IPS-20b (cell line): ENCODE data around the gene PPP2R5A.
"Not testable (repeated sequence)": the region's sequence is repeated elsewhere in the genome, so short reads cannot be mapped to it uniquely, and the experiment has no call there.

Experiments
- H3K27ac ChIP-seq: one replicate; pipeline ENCODE4 v1.5.1; 2013; ENCODE audit warnings: low read length
- H3K27me3 ChIP-seq: 2 replicates; pipeline ENCODE4 v1.6.1; 2013; ENCODE audit warnings: mild to moderate bottlenecking, low read length, inconsistent platforms; ENCODE audit not compliant: insufficient read depth
- H3K36me3 ChIP-seq: 2 replicates; pipeline ENCODE4 v1.6.1; 2013; ENCODE audit warnings: low read depth, mild to moderate bottlenecking, inconsistent platforms, low read length, moderate library complexity; ENCODE audit not compliant: insufficient read depth
- H3K4me1 ChIP-seq: 2 replicates; pipeline ENCODE4 v1.6.1; 2013; ENCODE audit warnings: mild to moderate bottlenecking, control low read depth, inconsistent platforms, low read length, moderate library complexity; ENCODE audit not compliant: insufficient read depth
- H3K4me3 ChIP-seq: 2 replicates; pipeline ENCODE4 v1.5.1; 2013; ENCODE audit warnings: mild to moderate bottlenecking, low read length, inconsistent platforms
- H3K9ac ChIP-seq: 2 replicates; pipeline ENCODE4 v1.6.1; 2013; ENCODE audit warnings: low read depth, mild to moderate bottlenecking, inconsistent platforms, low read length, moderate library complexity
- H3K9me3 ChIP-seq: 2 replicates; pipeline ENCODE4 v1.6.1; 2013; ENCODE audit warnings: mild to moderate bottlenecking, low read depth, low read length, inconsistent platforms; ENCODE audit not compliant: insufficient read depth

Gene PPP2R5A

DNA sequence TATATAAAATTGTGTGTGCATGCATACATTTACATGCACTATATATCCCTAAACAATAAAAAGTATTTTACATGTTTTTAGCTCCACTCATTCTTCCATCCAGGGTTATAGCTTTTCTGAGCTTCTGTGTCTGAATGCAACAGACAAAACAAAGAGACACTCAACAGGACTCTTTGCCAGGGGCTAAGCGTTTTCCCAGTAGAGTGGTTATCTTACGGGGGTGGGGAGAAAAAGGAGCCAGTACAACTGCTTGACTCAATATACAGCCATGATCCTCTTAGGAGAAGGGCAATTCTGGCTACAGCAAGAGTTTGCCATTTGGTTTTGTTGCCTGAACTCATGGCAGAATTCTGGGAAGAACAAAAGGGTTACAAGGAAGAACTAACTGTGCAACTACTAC is 14.6 kb upstream of the PPP2R5A start:
- H3K4me1 ChIP-seq: 0 out of 2 replicates have a peak, but pooled peaks cover 7% of the 10 kb centered on the region
- H3K36me3 ChIP-seq: no peaks in the 10 kb centered on the region
- no peak overlapping the region for H3K27ac ChIP-seq
- H3K4me3 ChIP-seq: no peak overlapping the region
- H3K9ac ChIP-seq: no peak overlapping the region
- no peaks in the 10 kb centered on the region for H3K9me3 ChIP-seq
- H3K27me3 ChIP-seq: no peaks in the 10 kb centered on the region

DNA sequence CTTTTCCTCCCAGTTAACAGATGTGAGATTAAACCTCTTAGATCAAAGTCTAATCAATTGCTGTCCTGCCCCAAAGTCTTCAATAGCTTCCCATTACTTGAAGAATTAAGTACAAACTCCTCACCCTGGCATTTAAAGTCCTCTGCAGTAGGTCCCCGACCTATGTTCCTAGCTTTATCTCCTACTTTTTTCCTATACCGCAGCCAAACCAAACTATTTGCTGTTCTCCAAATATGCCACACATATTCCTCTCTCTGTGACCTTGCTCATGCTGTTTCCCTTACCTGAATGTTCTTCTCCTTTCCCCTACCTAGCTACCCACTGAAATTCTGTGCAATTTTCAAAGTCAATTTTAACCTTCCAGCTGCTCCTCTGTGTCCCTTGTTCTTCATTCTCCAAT is 14.0 kb upstream of the PPP2R5A start:
- Histone ChIP-seq H3K27me3 (no peaks in the 10 kb centered on the region), H3K9ac (no peak overlapping the region), H3K36me3 (no peaks in the 10 kb centered on the region), H3K4me3 (no peak overlapping the region), H3K4me1 (0 out of 2 replicates have a peak, but pooled peaks cover 7% of the 10 kb centered on the region), H3K27ac (no peak overlapping the region), H3K9me3 (no peaks in the 10 kb centered on the region)

DNA sequence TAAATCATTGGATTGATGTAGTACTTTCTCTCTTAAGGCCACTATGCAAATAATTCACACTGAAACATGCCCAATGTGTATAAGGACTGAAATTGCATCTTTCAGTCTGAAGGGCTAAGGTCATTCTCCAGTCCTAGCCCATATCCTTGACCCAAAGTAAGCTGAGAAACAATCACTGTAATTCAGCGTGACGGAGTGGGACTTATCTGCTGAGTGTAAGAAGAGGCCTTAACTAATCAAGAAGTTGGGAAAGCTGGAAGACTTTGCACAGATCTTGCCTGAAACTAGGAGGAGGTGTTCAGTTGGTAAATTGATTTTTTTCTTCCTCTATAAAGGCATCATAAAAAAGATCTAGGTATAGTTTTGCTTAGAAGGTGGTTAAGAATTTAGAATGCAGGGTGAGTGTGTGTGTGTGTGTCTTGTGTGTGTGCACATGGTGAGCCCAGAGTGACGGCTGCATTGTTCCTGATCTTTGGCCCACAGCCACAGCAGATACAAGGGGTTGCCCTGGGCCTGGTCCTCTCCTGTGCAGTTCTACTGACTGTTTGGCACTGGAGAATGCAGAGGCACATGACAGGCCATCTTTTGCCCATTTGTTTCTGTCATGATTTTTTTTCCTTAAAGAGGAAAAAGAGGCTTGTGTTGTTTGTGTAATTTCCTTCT is 13.3 kb upstream of the PPP2R5A start:
- H3K9me3 ChIP-seq: no peaks in the 10 kb centered on the region
- no peak overlapping the region for H3K9ac ChIP-seq
- H3K36me3 ChIP-seq: no peaks in the 10 kb centered on the region
- no peak overlapping the region for H3K4me3 ChIP-seq
- H3K4me1 ChIP-seq: 0 out of 2 replicates have a peak, but pooled peaks cover 7% of the 10 kb centered on the region
- H3K27ac ChIP-seq: no peak overlapping the region
- no peaks in the 10 kb centered on the region for H3K27me3 ChIP-seq

DNA sequence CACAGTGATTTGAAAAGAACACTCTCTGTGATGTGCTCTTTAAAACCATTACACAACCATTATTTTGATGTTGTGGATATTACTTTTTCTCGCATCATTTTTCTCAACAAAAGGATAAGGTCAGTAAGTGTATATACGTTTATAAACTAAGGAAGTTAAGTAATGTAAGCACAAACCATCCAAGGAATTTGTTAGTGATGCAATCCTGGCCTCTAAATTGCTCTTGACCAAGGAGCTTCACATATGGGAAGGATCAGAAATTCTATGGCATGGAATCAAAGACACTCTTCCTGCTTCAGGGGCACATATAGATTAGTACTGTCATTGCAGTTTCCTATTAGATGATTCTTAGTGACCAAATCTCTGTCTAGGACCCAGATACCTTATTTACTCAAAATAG is 3.6 kb upstream of the PPP2R5A start:
- Histone ChIP-seq H3K27ac (no peak overlapping the region), H3K9me3 (no peaks in the 10 kb centered on the region), H3K27me3 (no peaks in the 10 kb centered on the region), H3K36me3 (no peaks in the 10 kb centered on the region), H3K4me3 (no peak overlapping the region), H3K4me1 (no peaks in the 10 kb centered on the region), H3K9ac (no peak overlapping the region)

DNA sequence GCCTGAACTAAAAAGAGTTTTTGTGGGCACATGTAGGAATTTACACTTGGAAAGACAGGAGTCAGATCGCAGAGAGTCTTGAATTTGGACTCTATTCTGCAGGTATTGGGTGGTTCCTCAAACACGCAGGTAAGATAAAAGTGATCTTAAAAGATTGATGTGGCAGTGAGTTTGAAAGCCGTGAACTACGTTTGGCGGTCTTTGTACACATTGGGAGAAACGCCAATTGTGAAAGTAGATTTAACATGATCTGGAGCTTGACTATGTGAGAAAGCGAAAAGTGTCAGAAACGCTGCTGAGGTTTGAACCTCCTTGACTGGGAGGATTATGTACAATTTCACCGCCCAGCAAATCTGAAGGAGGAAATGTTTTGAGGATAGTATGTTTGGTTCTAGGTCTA is 1.5 kb upstream of the PPP2R5A start:
- Histone ChIP-seq H3K27ac (no peak overlapping the region), H3K9me3 (no peaks in the 10 kb centered on the region), H3K27me3 (no peaks in the 10 kb centered on the region), H3K9ac (no peak overlapping the region; the same call in 1 of the 2 replicates), H3K36me3 (no peaks in the 10 kb centered on the region), H3K4me3 (peak overlapping the region; percentile 87), H3K4me1 (peaks cover 7% of the 10 kb centered on the region; the same call in 1 of the 2 replicates)

DNA sequence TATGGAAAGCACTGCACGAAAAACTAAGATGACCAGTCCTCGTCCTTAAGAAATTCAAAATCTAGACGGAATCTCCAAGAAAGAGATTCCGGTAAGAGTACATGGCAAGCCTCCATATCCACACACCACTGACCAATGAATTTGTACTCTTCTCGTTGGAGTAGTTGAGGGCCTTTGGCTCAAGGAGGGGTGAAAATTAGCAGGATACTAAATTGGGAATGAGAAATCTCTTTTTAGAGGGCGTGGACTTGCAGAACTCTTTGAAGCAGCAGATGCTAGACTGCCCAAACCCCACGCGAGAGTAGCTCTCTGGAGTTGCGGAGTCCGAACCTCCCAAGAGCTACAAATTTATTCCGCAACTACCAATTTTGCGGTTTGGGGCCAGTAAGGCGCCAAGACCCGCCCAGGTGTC is 872 bp upstream of the PPP2R5A start:
- Histone ChIP-seq H3K27ac (no peak overlapping the region), H3K36me3 (no peaks in the 10 kb centered on the region), H3K4me3 (peak overlapping the region; percentile 87), H3K27me3 (no peaks in the 10 kb centered on the region), H3K9me3 (no peaks in the 10 kb centered on the region), H3K9ac (peak overlapping the region; percentile 80; the same call in 1 of the 2 replicates), H3K4me1 (peaks cover 7% of the 10 kb centered on the region; the same call in 1 of the 2 replicates)

DNA sequence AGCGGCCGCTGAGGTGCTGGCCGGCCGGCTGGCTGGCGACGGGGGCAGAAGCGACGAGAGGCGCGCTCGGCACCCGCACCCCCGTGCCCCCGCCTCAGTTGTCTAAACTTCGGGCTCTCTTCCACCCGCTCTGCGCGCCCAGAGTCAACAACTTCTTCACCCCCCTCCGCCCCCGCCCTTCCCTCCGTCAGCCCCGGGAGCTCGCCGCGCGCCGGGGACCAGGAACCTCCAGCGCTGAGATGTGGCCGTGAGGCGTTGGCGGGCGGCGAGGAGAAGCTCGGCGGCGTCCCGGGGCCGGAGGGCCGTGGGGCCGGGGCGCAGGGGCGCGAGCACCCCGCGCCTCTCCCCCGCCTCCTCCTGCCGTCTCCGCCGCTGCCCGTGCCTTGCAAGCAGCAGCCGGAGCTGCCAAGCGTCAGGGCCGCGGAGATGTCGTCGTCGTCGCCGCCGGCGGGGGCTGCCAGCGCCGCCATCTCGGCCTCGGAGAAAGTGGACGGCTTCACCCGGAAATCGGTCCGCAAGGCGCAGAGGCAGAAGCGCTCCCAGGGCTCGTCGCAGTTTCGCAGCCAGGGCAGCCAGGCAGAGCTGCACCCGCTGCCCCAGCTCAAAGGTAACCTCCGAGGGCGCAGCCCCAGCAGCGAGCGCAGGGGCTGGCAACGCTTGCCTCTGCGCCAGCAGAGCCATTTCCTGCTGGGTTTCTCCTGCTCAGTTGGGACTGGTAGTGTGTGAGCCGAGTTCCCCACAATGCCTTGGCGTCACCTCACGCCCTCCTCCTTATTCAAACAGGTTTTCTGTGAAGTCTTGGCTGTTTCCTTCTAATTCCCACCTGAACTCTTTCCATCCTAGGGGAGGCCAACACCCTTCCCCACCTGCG is 710 bp downstream of the PPP2R5A start:
- H3K36me3 ChIP-seq: no peaks in the 10 kb centered on the region
- H3K27me3 ChIP-seq: no peaks in the 10 kb centered on the region
- H3K9ac ChIP-seq: peak overlapping the region; percentile 85; the same call in 1 of the 2 replicates
- peak overlapping the region; percentile 25 for H3K27ac ChIP-seq
- H3K4me3 ChIP-seq: peak overlapping the region; percentile 87
- peaks cover 13% of the 10 kb centered on the region; the same call in 1 of the 2 replicates for H3K4me1 ChIP-seq
- no peaks in the 10 kb centered on the region for H3K9me3 ChIP-seq

DNA sequence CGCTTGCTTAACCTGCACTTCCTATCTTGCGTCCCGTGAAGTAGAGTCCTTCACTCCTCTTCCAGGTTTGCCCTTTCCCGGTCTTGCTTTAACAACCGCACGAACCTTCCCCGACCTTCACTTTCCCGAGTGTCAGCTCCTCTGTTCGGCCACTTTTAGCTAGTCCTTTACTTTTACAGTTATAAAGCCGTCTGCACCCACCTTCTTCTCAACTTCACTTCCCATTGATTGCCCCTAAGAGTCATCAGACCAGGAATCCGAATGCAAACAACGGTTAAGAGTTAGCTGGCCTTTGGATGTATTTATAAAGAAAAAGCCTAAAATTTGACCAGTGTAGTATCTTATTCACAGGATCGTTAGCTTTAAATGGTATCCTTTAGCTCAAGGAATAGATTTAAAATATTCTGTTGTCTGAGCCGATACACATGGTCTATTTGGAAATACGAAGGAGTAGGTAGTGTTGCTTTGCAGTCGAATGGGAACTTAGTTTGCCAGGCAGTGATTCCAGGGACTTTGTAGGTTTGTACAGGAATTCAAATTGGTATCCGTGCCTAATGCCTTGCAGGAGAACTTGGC is 1.4 kb downstream of the PPP2R5A start:
- Histone ChIP-seq H3K9ac (peak overlapping the region; percentile 85; the same call in 1 of the 2 replicates), H3K27me3 (no peaks in the 10 kb centered on the region), H3K4me3 (peak overlapping the region; percentile 87), H3K4me1 (peaks cover 18% of the 10 kb centered on the region; the same call in 1 of the 2 replicates), H3K36me3 (no peaks in the 10 kb centered on the region), H3K9me3 (no peaks in the 10 kb centered on the region), H3K27ac (peak overlapping the region; percentile 25)

DNA sequence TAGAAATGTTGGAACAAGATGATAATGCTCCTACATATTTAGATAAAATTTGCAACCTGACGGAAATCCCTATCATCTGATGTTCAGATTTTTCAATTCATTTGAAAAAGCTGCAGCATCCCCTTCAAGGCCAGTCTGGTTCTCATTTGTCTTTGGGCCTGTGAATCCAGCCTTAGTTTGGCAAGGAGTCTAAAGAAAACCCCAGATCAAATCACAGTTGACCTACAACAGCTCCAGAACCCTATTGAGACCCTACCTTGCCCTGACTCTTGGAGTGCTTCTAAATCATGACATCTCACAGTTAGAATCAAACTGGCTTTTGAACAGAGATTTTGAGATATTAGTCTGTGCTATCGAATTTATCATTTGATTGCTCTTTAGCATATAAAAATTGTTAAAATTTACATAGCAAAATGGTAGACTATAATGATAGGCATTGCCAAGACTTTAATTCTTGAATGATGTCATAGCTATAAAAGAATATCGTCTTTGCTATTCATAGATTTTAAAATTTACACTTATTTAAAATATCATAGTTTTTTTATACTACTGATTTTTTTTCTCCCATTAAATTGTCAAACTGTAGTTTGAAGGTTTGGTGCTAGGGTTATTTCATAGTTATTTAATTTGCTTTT is 2.2 kb downstream of the PPP2R5A start:
- H3K27me3 ChIP-seq: no peaks in the 10 kb centered on the region
- H3K4me3 ChIP-seq: peak overlapping the region; percentile 87
- H3K27ac ChIP-seq: no peak overlapping the region
- H3K4me1 ChIP-seq: peaks cover 20% of the 10 kb centered on the region; the same call in 1 of the 2 replicates
- H3K36me3 ChIP-seq: no peaks in the 10 kb centered on the region
- peak overlapping the region; percentile 85; the same call in 1 of the 2 replicates for H3K9ac ChIP-seq
- no peaks in the 10 kb centered on the region for H3K9me3 ChIP-seq

DNA sequence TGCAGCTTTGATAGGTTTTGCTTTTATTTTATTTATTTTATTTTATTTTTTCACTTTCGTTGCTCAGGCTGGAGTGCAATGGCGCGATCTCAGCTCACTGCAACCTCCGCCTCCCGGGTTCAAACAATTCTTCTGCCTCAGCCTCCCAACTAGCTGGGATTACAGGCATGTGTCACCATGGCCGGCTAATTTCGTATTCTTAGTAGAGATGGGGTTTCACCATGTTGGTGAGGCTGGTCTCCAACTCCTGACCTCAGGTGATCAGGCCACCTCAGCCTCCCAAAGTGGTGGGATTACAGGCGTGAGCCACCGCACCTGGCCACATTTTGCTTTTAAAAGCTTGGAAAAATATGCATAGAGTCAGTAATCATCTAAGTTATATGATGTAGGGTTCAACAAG is 2.8 kb downstream of the PPP2R5A start:
- 0 out of 2 replicates have a peak overlapping the region, but pooled peaks have one; percentile 15 for H3K4me3 ChIP-seq
- H3K27ac ChIP-seq, H3K36me3 ChIP-seq, H3K27me3 ChIP-seq, H3K9ac ChIP-seq, H3K9me3 ChIP-seq: not testable (repeated sequence)
- H3K4me1 ChIP-seq: peaks cover 20% of the 10 kb centered on the region; the same call in 1 of the 2 replicates

DNA sequence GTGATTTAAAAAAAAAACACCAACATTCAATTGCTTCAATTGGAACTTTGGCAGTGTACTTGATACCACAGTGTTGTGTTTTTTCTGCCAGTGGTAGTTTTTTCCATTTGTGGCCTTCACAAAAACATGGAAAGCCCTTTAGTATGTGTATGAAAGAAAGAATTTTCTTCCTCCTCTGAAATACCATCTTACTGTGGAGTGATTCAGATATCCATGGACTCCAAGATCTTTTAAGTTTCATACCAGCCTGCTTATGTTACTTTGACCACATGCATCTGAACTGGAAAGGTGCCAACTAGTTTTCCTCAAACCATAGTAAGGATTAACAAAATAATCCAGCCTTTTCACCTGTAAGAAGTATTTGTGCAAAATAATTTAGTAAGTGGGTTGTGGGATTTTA is 3.4 kb downstream of the PPP2R5A start:
- Histone ChIP-seq H3K4me1 (peaks cover 27% of the 10 kb centered on the region; the same call in 1 of the 2 replicates), H3K36me3 (no peaks in the 10 kb centered on the region), H3K9ac (no peak overlapping the region), H3K9me3 (no peaks in the 10 kb centered on the region), H3K27ac (no peak overlapping the region), H3K27me3 (no peaks in the 10 kb centered on the region), H3K4me3 (peak overlapping the region; percentile 15; the same call in 1 of the 2 replicates)
